ENCODE data around the gene SYNE2. TPM values are rescaled to one million over a fixed set of nuclear protein-coding genes. Genes with fewer than 3 reads are reported as not detected.

The SYNE2 gene
- total RNA-seq, 1 experiment from 2014 or later = 94.2 TPM

DNA sequence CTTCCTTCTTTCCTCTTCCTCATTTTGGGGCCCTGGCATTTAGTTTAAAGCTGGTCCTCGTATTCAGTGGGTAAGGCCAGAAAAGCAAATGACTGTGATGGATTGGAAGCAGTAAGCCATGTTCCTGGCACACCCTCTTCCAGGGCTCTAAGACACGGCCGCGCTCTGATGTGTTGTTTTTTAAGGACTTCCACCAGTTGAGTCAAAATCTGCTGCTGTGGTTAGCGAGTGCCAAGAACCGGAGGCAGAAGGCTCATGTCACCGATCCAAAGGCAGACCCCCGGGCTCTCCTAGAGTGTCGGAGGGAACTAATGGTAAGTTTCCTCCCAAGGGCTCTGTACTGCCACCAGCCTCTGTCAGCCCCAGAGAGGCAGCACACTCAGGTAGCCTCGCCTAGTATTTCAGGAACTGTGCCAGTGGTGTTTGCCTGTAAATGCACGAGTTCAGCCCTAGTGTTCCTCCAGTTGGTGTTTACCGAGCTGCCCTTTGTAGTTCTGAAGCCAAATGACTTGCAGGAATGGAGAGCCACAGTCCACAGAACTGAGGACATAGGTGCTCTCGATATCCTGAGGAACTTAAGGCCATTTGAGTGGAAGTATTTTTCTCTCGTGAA, 368.7 kb downstream of the SYNE2 start:
- no peaks in the 10 kb centered on the region for H3K4me1 ChIP-seq (replicated peaks; ENCODE audit: insufficient read depth)
- H2AFZ ChIP-seq = no peak overlapping the region
- no peaks in the 10 kb centered on the region for H4K20me1 ChIP-seq (ENCODE audit: insufficient read depth)
- intact Hi-C loops (cut with micrococcal nuclease; ENCODE audit: unreplicated experiment) = no loop called here
- no peaks in the 10 kb centered on the region for H3K36me3 ChIP-seq (ENCODE audit: low read depth)
- H3K9me3 ChIP-seq (ENCODE audit: insufficient read depth, low read depth) = no peaks in the 10 kb centered on the region
- CTCF ChIA-PET = no interaction called here
- no peaks in the 10 kb centered on the region for H3K79me2 ChIP-seq (ENCODE audit: low read depth)
- H3K4me3 ChIP-seq = no peak overlapping the region
- POLR2A ChIA-PET (ENCODE audit: unreplicated experiment) = no interaction called here
- no peaks in the 10 kb centered on the region for H3K27me3 ChIP-seq (ENCODE audit: insufficient read depth, low read depth)
- no TSS peak for BruUV-seq (replicated peaks)
- TF ChIP-seq, protein P1, sequence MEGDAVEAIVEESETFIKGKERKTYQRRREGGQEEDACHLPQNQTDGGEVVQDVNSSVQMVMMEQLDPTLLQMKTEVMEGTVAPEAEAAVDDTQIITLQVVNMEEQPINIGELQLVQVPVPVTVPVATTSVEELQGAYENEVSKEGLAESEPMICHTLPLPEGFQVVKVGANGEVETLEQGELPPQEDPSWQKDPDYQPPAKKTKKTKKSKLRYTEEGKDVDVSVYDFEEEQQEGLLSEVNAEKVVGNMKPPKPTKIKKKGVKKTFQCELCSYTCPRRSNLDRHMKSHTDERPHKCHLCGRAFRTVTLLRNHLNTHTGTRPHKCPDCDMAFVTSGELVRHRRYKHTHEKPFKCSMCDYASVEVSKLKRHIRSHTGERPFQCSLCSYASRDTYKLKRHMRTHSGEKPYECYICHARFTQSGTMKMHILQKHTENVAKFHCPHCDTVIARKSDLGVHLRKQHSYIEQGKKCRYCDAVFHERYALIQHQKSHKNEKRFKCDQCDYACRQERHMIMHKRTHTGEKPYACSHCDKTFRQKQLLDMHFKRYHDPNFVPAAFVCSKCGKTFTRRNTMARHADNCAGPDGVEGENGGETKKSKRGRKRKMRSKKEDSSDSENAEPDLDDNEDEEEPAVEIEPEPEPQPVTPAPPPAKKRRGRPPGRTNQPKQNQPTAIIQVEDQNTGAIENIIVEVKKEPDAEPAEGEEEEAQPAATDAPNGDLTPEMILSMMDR (conservative IDR thresholded peaks at IDR 0.05) = no peak
- TF ChIP-seq EZH2 (IDR thresholded peaks at IDR 0.05; ENCODE audit: low read depth) = no peak
- H3F3A ChIP-seq (ENCODE audit: insufficient read depth, low read depth) = no peaks in the 10 kb centered on the region
- no peaks in the 10 kb centered on the region for H3K9me2 ChIP-seq (ENCODE audit: insufficient read depth)
- no peak overlapping the region for H3K4me2 ChIP-seq
- H3K27ac ChIP-seq = no peak overlapping the region
- DNase-seq = no peak

DNA sequence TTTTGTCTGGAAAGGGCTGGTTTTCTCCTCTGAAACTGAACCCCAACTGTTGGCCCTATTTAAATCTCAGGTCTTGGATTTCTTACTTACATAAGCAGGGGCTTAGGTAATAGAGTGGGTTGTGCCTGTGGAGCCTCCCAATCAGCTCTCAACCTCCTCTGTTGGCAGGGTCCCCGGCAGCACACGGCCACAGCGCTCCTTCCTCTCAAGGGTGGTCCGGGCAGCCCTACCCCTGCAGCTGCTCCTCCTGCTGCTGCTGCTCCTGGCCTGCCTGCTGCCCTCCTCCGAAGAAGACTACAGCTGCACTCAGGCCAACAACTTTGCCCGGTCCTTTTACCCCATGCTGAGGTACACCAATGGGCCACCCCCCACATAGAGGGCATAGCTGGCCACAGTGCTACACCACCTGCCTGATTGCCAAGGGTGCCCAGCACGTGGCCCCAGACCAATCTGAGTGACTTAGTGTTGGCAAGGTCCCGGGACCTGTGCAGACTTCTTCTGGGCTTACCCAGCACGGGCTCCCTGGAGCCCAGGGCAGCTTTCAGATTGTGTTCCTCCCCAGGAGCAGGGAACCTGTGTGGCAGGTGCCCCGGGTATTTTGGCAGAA, 372.4 kb downstream of the SYNE2 start:
- H3K9me3 ChIP-seq (ENCODE audit: insufficient read depth, low read depth) = no peaks in the 10 kb centered on the region
- no peaks in the 10 kb centered on the region for H3F3A ChIP-seq (ENCODE audit: insufficient read depth, low read depth)
- no peaks in the 10 kb centered on the region for H3K27me3 ChIP-seq (ENCODE audit: insufficient read depth, low read depth)
- no peak overlapping the region for H3K4me3 ChIP-seq
- TF ChIP-seq, protein P1 (conservative IDR thresholded peaks at IDR 0.05) = no peak
- TF ChIP-seq EZH2 (IDR thresholded peaks at IDR 0.05; ENCODE audit: low read depth) = no peak
- no peak for DNase-seq
- H3K4me2 ChIP-seq = no peak overlapping the region
- CTCF ChIA-PET = no interaction called here
- no peak overlapping the region for H2AFZ ChIP-seq
- H3K27ac ChIP-seq = no peak overlapping the region
- H3K79me2 ChIP-seq (ENCODE audit: low read depth) = no peaks in the 10 kb centered on the region
- BruUV-seq (replicated peaks) = no TSS peak
- no peaks in the 10 kb centered on the region for H3K4me1 ChIP-seq (replicated peaks; ENCODE audit: insufficient read depth)
- no peaks in the 10 kb centered on the region for H4K20me1 ChIP-seq (ENCODE audit: insufficient read depth)
- intact Hi-C loops (cut with micrococcal nuclease; ENCODE audit: unreplicated experiment) = no loop called here
- no peaks in the 10 kb centered on the region for H3K9me2 ChIP-seq (ENCODE audit: insufficient read depth)
- H3K36me3 ChIP-seq (ENCODE audit: low read depth) = no peaks in the 10 kb centered on the region
- POLR2A ChIA-PET (ENCODE audit: unreplicated experiment) = no interaction called here

DNA sequence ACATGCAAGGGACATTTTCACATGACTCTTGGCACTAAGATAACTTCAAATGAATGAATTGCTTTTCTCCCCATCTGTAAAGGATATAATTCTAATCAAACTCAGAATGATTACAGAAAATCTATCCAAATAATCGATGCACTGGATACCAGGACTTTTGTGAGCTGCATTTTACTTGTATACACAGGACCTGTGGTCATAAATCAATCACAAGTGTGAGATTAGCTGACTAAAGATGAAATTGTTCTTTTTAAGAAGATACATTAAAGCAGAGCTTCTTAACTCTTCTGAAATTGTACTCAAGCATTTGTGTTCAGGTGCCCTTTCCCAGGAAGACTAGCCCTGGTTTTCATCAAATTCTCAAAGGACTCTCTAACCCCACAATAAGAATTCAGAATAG, 375.1 kb downstream of the SYNE2 start:
- no peaks in the 10 kb centered on the region for H3K79me2 ChIP-seq (ENCODE audit: low read depth)
- H3F3A ChIP-seq (ENCODE audit: insufficient read depth, low read depth) = peaks cover 14% of the 10 kb centered on the region; the same call in 1 of the 2 replicates
- ChIA-PET POLR2A (ENCODE audit: unreplicated experiment) (no interaction called here), CTCF (no interaction called here)
- H3K9me2 ChIP-seq (ENCODE audit: insufficient read depth) = no peaks in the 10 kb centered on the region
- DNase-seq = no peak
- no peak overlapping the region for H3K4me3 ChIP-seq
- peaks cover 18% of the 10 kb centered on the region for H3K4me1 ChIP-seq (replicated peaks; ENCODE audit: insufficient read depth)
- no TSS peak for BruUV-seq (replicated peaks)
- no peak for TF ChIP-seq EZH2 (IDR thresholded peaks at IDR 0.05; ENCODE audit: low read depth)
- H2AFZ ChIP-seq = no peak overlapping the region
- no peaks in the 10 kb centered on the region for H3K27me3 ChIP-seq (ENCODE audit: insufficient read depth, low read depth)
- no peaks in the 10 kb centered on the region for H3K9me3 ChIP-seq (ENCODE audit: insufficient read depth, low read depth)
- intact Hi-C loops (cut with micrococcal nuclease; ENCODE audit: unreplicated experiment) = no loop called here
- no peaks in the 10 kb centered on the region for H4K20me1 ChIP-seq (ENCODE audit: insufficient read depth)
- H3K27ac ChIP-seq = no peak overlapping the region
- H3K36me3 ChIP-seq (ENCODE audit: low read depth) = no peaks in the 10 kb centered on the region
- no peak overlapping the region for H3K4me2 ChIP-seq

DNA sequence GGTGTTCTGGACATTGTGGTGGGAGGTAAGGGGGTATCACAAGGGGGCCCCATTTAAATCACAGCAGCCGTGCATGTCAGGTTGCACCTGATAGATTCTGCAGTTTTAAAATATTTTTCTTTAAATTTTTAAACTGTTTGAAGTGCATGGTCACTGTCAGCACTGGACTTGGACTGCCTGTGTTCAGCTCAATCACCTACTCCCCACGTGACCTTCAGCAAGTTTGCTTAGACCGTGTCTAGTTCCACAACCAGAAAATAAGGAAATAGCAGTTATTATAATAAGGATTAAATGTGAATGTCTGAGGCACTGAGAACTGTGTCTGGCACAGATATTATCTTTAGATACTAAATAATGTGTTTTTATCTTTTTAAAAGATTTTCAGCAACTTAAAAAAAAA, 376.7 kb downstream of the SYNE2 start:
- Histone ChIP-seq H3K36me3 (ENCODE audit: low read depth) (no peaks in the 10 kb centered on the region), H3F3A (ENCODE audit: insufficient read depth, low read depth) (peaks cover 16% of the 10 kb centered on the region; the same call in 1 of the 2 replicates), H3K27ac (no peak overlapping the region), H3K9me3 (ENCODE audit: insufficient read depth, low read depth) (no peaks in the 10 kb centered on the region), H4K20me1 (ENCODE audit: insufficient read depth) (no peaks in the 10 kb centered on the region), H3K79me2 (ENCODE audit: low read depth) (no peaks in the 10 kb centered on the region), H3K9me2 (ENCODE audit: insufficient read depth) (no peaks in the 10 kb centered on the region), H3K4me3 (no peak overlapping the region), H3K4me2 (no peak overlapping the region), H2AFZ (no peak overlapping the region), H3K27me3 (ENCODE audit: insufficient read depth, low read depth) (no peaks in the 10 kb centered on the region), H3K4me1 (replicated peaks; ENCODE audit: insufficient read depth) (peaks cover 21% of the 10 kb centered on the region)
- ChIA-PET CTCF (no interaction called here), POLR2A (ENCODE audit: unreplicated experiment) (no interaction called here)
- intact Hi-C loops (cut with micrococcal nuclease; ENCODE audit: unreplicated experiment) = no loop called here
- no TSS peak for BruUV-seq (replicated peaks)
- TF ChIP-seq EZH2 (IDR thresholded peaks at IDR 0.05; ENCODE audit: low read depth) = no peak
- TF ChIP-seq, protein P1 (conservative IDR thresholded peaks at IDR 0.05) = no peak
- DNase-seq = no peak

Data from PC-9 (cell line).